NB4 (cell line): ENCODE results near the gene ACOXL.

ENCODE experiments used
- CTCF ChIP-seq: IDR thresholded peaks from one replicate; pipeline ENCODE4 v1.5.1; 2012; ENCODE audit warnings: low read depth, low read length
- POLR2A ChIP-seq: IDR thresholded peaks from 2 replicates; pipeline ENCODE4 v1.6.1; 2011; ENCODE audit warnings: mild to moderate bottlenecking; ENCODE audit not compliant: insufficient read length; ENCODE audit errors: extremely low read depth
- TF ChIP-seq, protein P1 (sequence below): IDR thresholded peaks from 2 replicates; pipeline ENCODE4 v1.6.1; 2011; ENCODE audit warnings: low read depth, low read length

DNA sequence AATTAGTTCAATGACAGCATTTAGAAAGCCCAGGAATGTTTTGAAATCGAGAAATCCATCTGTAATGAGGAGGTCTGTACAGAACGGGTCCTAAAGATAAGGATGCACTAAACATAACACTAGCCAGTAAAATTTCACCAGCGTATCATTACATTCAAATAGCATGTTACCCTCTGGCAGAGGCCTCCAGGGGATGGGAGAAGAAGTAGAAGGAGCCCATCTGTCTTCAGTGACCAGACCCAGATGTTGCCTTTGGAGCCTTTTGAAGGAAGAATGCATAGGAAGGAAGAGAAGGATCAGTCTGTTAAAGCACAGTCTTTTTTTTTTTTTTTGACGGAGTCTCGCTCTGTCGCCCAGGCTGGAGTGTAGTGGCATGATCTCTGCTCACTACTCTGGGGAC lies 302.2 kb downstream of the ACOXL start:
- TF ChIP-seq, protein P1, sequence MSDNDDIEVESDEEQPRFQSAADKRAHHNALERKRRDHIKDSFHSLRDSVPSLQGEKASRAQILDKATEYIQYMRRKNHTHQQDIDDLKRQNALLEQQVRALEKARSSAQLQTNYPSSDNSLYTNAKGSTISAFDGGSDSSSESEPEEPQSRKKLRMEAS = no peak
- TF ChIP-seq POLR2A = no peak
- TF ChIP-seq CTCF = no peak
